ENCODE measurements around the gene ZC3H12C.

GRCh38 chr11:110126936-110127335, 33.7 kb downstream of the ZC3H12C start:
- TF ChIP-seq GMEB2 (CRISPR knock-in tag; IDR thresholded peaks at IDR 0.05; ENCODE audit: low read depth) (no peak), NPAS2 (CRISPR knock-in tag; IDR thresholded peaks at IDR 0.05; ENCODE audit: borderline replicate concordance) (no peak), ZNF292 (CRISPR knock-in tag; IDR thresholded peaks at IDR 0.05; ENCODE audit: borderline replicate concordance, low read depth) (no peak), CTCF (CRISPR knock-in tag; IDR thresholded peaks at IDR 0.05) (no peak), KDM5A (IDR thresholded peaks at IDR 0.05; ENCODE audit: borderline replicate concordance, low read length) (no peak), ELK4 (CRISPR knock-in tag; IDR thresholded peaks at IDR 0.05; ENCODE audit: borderline replicate concordance) (no peak)
